Lung (tissue), 12 donors: Measurements from ENCODE around the gene HM13. TPM values are rescaled to one million over a fixed set of nuclear protein-coding genes. Genes with fewer than 3 reads are reported as not detected.

Experiments used
- ATAC-seq: fragments of 200-7000 bp; cut with Tn5 transposase; one replicate; pipeline ENCODE4 v1.9.1; 2020; ENCODE audit warnings: moderate number of reproducible peaks; ENCODE audit not compliant: insufficient read depth, low FRiP score
- DNase-seq, 3 donors: peaks; one replicate each; pipeline ENCODE4 v3.0.0-alpha.2; 2013 to 2017
- H3K27ac ChIP-seq, 2 donors: one replicate each; pipeline ENCODE4 v1.5.1; 2013; ENCODE audit warnings: mild to moderate bottlenecking in 2 of 2, moderate library complexity in 2 of 2, control low read depth in 1 of 2, inconsistent platforms in 1 of 2, low read depth in 1 of 2, low read length in 1 of 2
- H3K27me3 ChIP-seq, 3 donors: one replicate each; pipeline ENCODE4 v1.5.1; 2013; ENCODE audit warnings: low read length in 2 of 3; ENCODE audit not compliant: control insufficient read depth in 3 of 3, insufficient read depth in 3 of 3
- H3K36me3 ChIP-seq, 4 donors: one replicate each; pipeline ENCODE4 v1.5.1; 2013; ENCODE audit warnings: low read length in 4 of 4, mild to moderate bottlenecking in 1 of 4, moderate library complexity in 1 of 4; ENCODE audit not compliant: control insufficient read depth in 4 of 4, insufficient read depth in 4 of 4
- H3K4me1 ChIP-seq, 5 donors: one replicate each; pipeline ENCODE4 v1.5.1; 2013; ENCODE audit warnings: low read length in 5 of 5, mild to moderate bottlenecking in 2 of 5, moderate library complexity in 1 of 5; ENCODE audit not compliant: control insufficient read depth in 5 of 5, insufficient read depth in 5 of 5
- H3K4me3 ChIP-seq: one replicate; pipeline ENCODE4 v1.5.1; 2013; ENCODE audit warnings: mild to moderate bottlenecking, control low read depth, moderate library complexity
- H3K9ac ChIP-seq, 2 donors: one replicate each; pipeline ENCODE4 v1.5.1; 2013; ENCODE audit warnings: low read length in 2 of 2, control low read depth in 1 of 2; ENCODE audit not compliant: insufficient read depth in 1 of 2
- H3K9me3 ChIP-seq, 4 donors: one replicate each; pipeline ENCODE4 v1.5.1; 2013; ENCODE audit warnings: low read length in 3 of 4, mild to moderate bottlenecking in 1 of 4, moderate library complexity in 1 of 4; ENCODE audit not compliant: control insufficient read depth in 4 of 4, insufficient read depth in 3 of 4
- WGBS, 2 donors: extraction: QIAGEN DNeasy Blood & Tissue Kit; methylation state at CpG; one replicate each; pipeline ENCODE4 v1.1.7; 2013; 5-methylcytosine and 5-hydroxymethylcytosine counted together
- polyA plus RNA-seq, 2 donors: library from polyadenylated mRNA; stranded (reverse); fragments of 200-250 nt; gene quantifications; one replicate each; pipeline ENCODE4 v1.2.1, GENCODE V29; 2013
- total RNA-seq, 2 donors: library from RNA; depleted of rRNA in 1 of 2; stranded (reverse); fragments of >200 nt in 1 of 2; gene quantifications; one replicate each; pipeline ENCODE4 v1.2.1, GENCODE V29; 2014 to 2021
- TF ChIP-seq, protein P1 (sequence below): IDR thresholded peaks from 2 replicates; pipeline ENCODE4 v1.5.1; 2012; ENCODE audit warnings: mild to moderate bottlenecking; ENCODE audit errors: control extremely low read depth, extremely low read depth
- donor health status: control.
- donor health status: control.
- donor health status: Bipolar disorder and iron deficiency.
- donor health status: healthy.
- donor health status: DM: yes; HTN: yes; CAD: no.

Gene HM13
- total and polyA plus RNA-seq, 4 donors, result 53.5 to 249 (median 205) TPM

DNA sequence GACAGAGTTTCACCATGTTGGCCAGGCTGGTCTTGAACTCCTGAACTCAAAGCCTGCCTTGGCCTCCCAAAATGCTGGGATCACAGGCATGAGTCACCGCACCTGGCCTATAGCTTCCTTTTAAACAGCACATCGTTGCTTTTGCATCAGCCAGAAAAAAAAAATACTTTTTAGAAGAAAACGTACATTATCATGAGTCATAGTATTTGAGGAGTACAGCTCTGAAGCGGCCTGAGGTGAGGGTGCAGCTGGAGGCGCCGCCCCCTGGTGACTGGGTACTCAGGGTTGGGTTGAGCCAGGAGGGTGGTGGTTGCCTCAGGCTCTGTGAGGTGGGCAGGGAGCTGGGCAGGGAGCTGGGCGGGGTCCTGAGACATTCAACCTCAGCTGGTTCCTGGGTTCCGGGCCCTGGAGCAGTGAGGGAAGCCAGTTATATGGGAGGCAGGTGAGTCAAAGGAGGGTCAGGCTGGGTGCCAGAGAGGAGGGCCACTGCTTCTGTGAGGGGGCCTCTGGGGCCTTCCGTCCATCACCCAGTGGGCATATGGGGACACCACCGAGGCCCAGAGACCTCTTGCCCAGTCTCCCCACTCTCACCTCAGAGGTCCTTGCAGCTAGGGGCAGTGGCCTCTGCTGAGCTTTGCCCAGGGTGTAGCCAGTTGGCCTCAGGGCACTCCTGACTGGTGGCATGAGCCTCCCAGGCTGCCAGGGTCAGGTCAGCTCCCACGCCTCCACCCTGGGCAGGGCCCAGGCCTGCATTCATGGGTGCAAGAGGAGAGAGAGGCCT, 79.2 kb downstream of the HM13 start:
- DNase-seq (peak in 1 of 3 donors; percentile 15), ATAC-seq (peak; percentile 87)
- Histone ChIP-seq H3K36me3 (no peaks in the 10 kb centered on the region), H3K4me3 (no peak overlapping the region), H3K9me3 (no peaks in the 10 kb centered on the region), H3K27me3 (no peaks in the 10 kb centered on the region), H3K27ac (peak overlapping the region; percentile 40 to 44), H3K4me1 (peaks cover 0 to 20% (median 10%) of the 10 kb centered on the region in 5 donors), H3K9ac (no peak overlapping the region)
- 71 to 80% methylated on average over 11 of the region's 11 CpGs for WGBS, 2 donors
- TF ChIP-seq, protein P1, sequence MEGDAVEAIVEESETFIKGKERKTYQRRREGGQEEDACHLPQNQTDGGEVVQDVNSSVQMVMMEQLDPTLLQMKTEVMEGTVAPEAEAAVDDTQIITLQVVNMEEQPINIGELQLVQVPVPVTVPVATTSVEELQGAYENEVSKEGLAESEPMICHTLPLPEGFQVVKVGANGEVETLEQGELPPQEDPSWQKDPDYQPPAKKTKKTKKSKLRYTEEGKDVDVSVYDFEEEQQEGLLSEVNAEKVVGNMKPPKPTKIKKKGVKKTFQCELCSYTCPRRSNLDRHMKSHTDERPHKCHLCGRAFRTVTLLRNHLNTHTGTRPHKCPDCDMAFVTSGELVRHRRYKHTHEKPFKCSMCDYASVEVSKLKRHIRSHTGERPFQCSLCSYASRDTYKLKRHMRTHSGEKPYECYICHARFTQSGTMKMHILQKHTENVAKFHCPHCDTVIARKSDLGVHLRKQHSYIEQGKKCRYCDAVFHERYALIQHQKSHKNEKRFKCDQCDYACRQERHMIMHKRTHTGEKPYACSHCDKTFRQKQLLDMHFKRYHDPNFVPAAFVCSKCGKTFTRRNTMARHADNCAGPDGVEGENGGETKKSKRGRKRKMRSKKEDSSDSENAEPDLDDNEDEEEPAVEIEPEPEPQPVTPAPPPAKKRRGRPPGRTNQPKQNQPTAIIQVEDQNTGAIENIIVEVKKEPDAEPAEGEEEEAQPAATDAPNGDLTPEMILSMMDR, result no peak

GRCh38 chr20:31594002-31594557, 79.8 kb downstream of the HM13 start:
- Histone ChIP-seq H3K9me3 (no peaks in the 10 kb centered on the region), H3K36me3 (no peaks in the 10 kb centered on the region), H3K9ac (no peak overlapping the region), H3K27ac (peak overlapping the region; percentile 40 to 88), H3K4me3 (no peak overlapping the region), H3K27me3 (no peaks in the 10 kb centered on the region), H3K4me1 (peaks cover 0 to 20% (median 10%) of the 10 kb centered on the region in 5 donors)
- 95 to 96% methylated on average over 12 to 13 of the region's 13 CpGs for WGBS, 2 donors
- ATAC-seq (no peak), DNase-seq (no peak)
- TF ChIP-seq, protein P1, result no peak

GRCh38 chr20:31594558-31595379, 80.5 kb downstream of the HM13 start:
- H3K36me3 ChIP-seq, result no peaks in the 10 kb centered on the region
- ATAC-seq (no peak), DNase-seq (peak in 2 of 3 donors; percentile 16 to 59)
- H3K4me3 ChIP-seq, result no peak overlapping the region
- no peaks in the 10 kb centered on the region for H3K27me3 ChIP-seq
- WGBS, 2 donors, result 79 to 80% methylated on average over 11 of the region's 11 CpGs
- TF ChIP-seq, protein P1, result no peak
- H3K9me3 ChIP-seq, result no peaks in the 10 kb centered on the region
- peak overlapping the region in 1 of 2 donors; percentile 5 for H3K9ac ChIP-seq
- peak overlapping the region; percentile 77 to 88 for H3K27ac ChIP-seq
- H3K4me1 ChIP-seq, result peaks cover 0 to 20% (median 10%) of the 10 kb centered on the region in 5 donors
